Liver (tissue), 9 donors: ENCODE results near the gene DISP3. TPM values are rescaled to one million over a fixed set of nuclear protein-coding genes. Genes with fewer than 3 reads are reported as not detected.

Source experiments
- DNase-seq: peaks from one replicate; pipeline ENCODE4 v3.0.0-alpha.2; 2017; ENCODE audit warnings: low spot score
- H3K27ac ChIP-seq, 2 donors: one replicate each; pipeline ENCODE4 v1.7.0; 2013; ENCODE audit warnings: inconsistent platforms in 2 of 2, low read length in 2 of 2, control low read depth in 1 of 2, low read depth in 1 of 2, mild to moderate bottlenecking in 1 of 2
- H3K27me3 ChIP-seq, 4 donors: one replicate each; pipeline versions ENCODE4 v1.6.1 to v1.7.0; 2013; ENCODE audit warnings: low read length in 3 of 4, inconsistent platforms in 1 of 4, mild to moderate bottlenecking in 1 of 4, moderate library complexity in 1 of 4; ENCODE audit not compliant: control insufficient read depth in 4 of 4, insufficient read depth in 4 of 4
- H3K36me3 ChIP-seq, 4 donors: one replicate each; pipeline versions ENCODE4 v1.6.1 to v1.7.0; 2013; ENCODE audit warnings: low read length in 3 of 4, mild to moderate bottlenecking in 3 of 4, low read depth in 1 of 4, moderate library complexity in 1 of 4; ENCODE audit not compliant: control insufficient read depth in 4 of 4, insufficient read depth in 3 of 4
- H3K4me1 ChIP-seq, 4 donors: one replicate each; pipeline versions ENCODE4 v1.6.1 to v1.7.0; 2013; ENCODE audit warnings: low read length in 3 of 4, mild to moderate bottlenecking in 3 of 4, moderate library complexity in 1 of 4; ENCODE audit not compliant: control insufficient read depth in 4 of 4, insufficient read depth in 4 of 4
- H3K4me3 ChIP-seq, 3 donors: one replicate each; pipeline versions ENCODE4 v1.6.1 to v1.7.0; 2013; ENCODE audit warnings: low read length in 3 of 3, control low read depth in 1 of 3, low read depth in 1 of 3, mild to moderate bottlenecking in 1 of 3
- H3K9ac ChIP-seq, 2 donors: one replicate each; pipeline ENCODE4 v1.7.0; 2013; ENCODE audit warnings: low read length in 2 of 2, mild to moderate bottlenecking in 2 of 2, moderate library complexity in 2 of 2, control low read depth in 1 of 2, low read depth in 1 of 2
- H3K9me3 ChIP-seq, 4 donors: one replicate each; pipeline versions ENCODE4 v1.6.1 to v1.7.0; 2013; ENCODE audit warnings: low read length in 3 of 4; ENCODE audit not compliant: control insufficient read depth in 4 of 4
- EGR1 ChIP-seq, 2 donors: IDR thresholded peaks; 2 replicates each; pipeline ENCODE4 v1.6.1; 2016 to 2018; ENCODE audit warnings: antibody characterized with exemption in 2 of 2, low read depth in 2 of 2
- FOXA1 ChIP-seq: IDR thresholded peaks from 2 replicates; pipeline ENCODE4 v1.6.1; 2016; ENCODE audit warnings: antibody characterized with exemption
- FOXA2 ChIP-seq: IDR thresholded peaks from 2 replicates; pipeline ENCODE4 v1.6.1; 2016; ENCODE audit warnings: antibody characterized with exemption
- GABPA ChIP-seq, 2 donors: IDR thresholded peaks in 1 of 2; conservative IDR thresholded peaks in 1 of 2; 2 replicates each; pipeline ENCODE4 v1.6.1; 2016; ENCODE audit warnings: antibody characterized with exemption in 2 of 2, mild to moderate bottlenecking in 1 of 2, moderate library complexity in 1 of 2
- HNF4A ChIP-seq, 2 donors: conservative IDR thresholded peaks; 2 replicates each; pipeline ENCODE4 v1.6.1; 2016; ENCODE audit warnings: antibody characterized with exemption in 2 of 2, mild to moderate bottlenecking in 2 of 2
- HNF4G ChIP-seq: IDR thresholded peaks from 2 replicates; pipeline ENCODE4 v1.6.1; 2016; ENCODE audit warnings: antibody characterized with exemption
- NR2F2 ChIP-seq: IDR thresholded peaks from 2 replicates; pipeline ENCODE4 v1.6.1; 2016; ENCODE audit warnings: antibody characterized with exemption
- RAD21 ChIP-seq, 2 donors: IDR thresholded peaks; 2 replicates each; pipeline ENCODE4 v1.6.1; 2016; ENCODE audit warnings: antibody characterized with exemption in 2 of 2, mild to moderate bottlenecking in 2 of 2
- SP1 ChIP-seq: IDR thresholded peaks from 2 replicates; pipeline ENCODE4 v1.6.1; 2018; ENCODE audit warnings: antibody characterized with exemption, mild to moderate bottlenecking
- TAF1 ChIP-seq: conservative IDR thresholded peaks from 2 replicates; pipeline ENCODE4 v1.6.1; 2016; ENCODE audit warnings: antibody characterized with exemption, mild to moderate bottlenecking
- YY1 ChIP-seq: IDR thresholded peaks from 2 replicates; pipeline ENCODE4 v1.6.1; 2016; ENCODE audit warnings: antibody characterized with exemption, mild to moderate bottlenecking
- WGBS: extraction: QIAGEN DNeasy Blood & Tissue Kit; methylation state at CpG from one replicate; pipeline ENCODE4 v1.1.7; 2013; 5-methylcytosine and 5-hydroxymethylcytosine counted together
- polyA plus RNA-seq, 2 donors: library from polyadenylated mRNA; stranded (reverse) in 1 of 2; unstranded in 1 of 2; fragments of 200-250 nt in 1 of 2; fragments of >200 nt in 1 of 2; fragmentation: Nextera tagmentation in 1 of 2; extraction: Ambion mirVana in 1 of 2; gene quantifications; one replicate each; pipeline versions ENCODE4 v1.2.1 to v1.2.3, GENCODE V29; 2013 to 2015
- total RNA-seq, 2 donors: library from RNA; depleted of rRNA; stranded (reverse); fragments of >200 nt; gene quantifications; one replicate each; pipeline ENCODE4 v1.2.3, GENCODE V29; 2014
- TF ChIP-seq, protein P1 (sequence below): IDR thresholded peaks from 2 replicates; pipeline ENCODE4 v1.6.1; 2016; ENCODE audit warnings: antibody characterized with exemption
- TF ChIP-seq, protein P2 (sequence below): IDR thresholded peaks from 2 replicates; pipeline ENCODE4 v1.6.1; 2016; ENCODE audit warnings: antibody characterized with exemption, mild to moderate bottlenecking
- TF ChIP-seq, protein P3 (sequence below): fragments of 150-350 bp; IDR thresholded peaks from 2 replicates; pipeline ENCODE4 v1.5.1; 2017; ENCODE audit warnings: improper control_type of control experiment, low read depth, low read length; ENCODE audit not compliant: missing input control
- TF ChIP-seq, protein P4 (sequence below): IDR thresholded peaks from 2 replicates; pipeline ENCODE4 v1.6.1; 2016; ENCODE audit warnings: antibody characterized with exemption
- donor health status: healthy.
- donor health status: healthy.
- donor health status: healthy.
- donor health status: healthy.
- donor health status: healthy.

Gene DISP3
- total and polyA plus RNA-seq, 4 donors = 0.02 to 0.08 TPM; not detected in 2

DNA sequence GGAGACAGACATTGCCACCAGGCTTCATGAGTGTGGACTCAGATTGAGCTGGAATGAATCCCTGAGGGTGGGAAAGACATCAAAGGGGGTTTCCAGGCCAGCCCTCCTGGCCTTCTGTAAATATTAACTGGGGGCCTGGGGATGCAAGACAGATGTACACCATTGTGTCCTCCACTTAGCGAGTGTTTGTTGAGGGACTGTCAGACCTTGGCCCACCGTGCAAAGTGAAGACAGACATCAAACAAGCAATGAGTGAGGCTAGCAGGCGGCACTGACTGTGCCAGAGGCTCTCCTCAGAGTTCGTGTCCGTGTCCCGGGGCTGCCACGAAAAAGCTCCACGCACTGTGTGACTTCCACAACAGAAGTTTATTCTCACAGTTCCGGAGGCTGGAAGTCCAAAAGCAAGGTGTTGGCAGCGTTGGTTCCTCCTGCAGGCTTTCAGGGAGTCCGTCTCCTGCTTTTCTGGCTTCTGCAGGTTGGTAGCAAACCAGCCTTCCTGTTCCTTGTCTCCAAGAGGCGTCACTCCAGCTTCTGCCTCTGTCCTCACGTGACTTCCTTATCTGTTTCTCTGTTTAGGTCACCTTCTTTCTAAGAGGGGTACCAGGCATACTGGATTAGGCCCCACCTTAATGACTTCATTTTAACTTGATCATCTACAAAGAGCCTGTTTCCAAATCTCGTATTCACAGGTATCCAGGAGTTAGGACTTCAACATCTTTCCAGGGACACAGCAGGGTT lies 59.1 kb downstream of the DISP3 start:
- WGBS = 79% methylated on average over 14 of the region's 14 CpGs
- H3K36me3 ChIP-seq = no peaks in the 10 kb centered on the region
- no peaks in the 10 kb centered on the region for H3K4me1 ChIP-seq
- no peak overlapping the region for H3K4me3 ChIP-seq
- H3K9ac ChIP-seq = no peak overlapping the region
- no peaks in the 10 kb centered on the region for H3K9me3 ChIP-seq
- DNase-seq = no peak
- H3K27me3 ChIP-seq = peaks cover 0 to 5% (median 0%) of the 10 kb centered on the region in 4 donors
- no peak overlapping the region for H3K27ac ChIP-seq
- no peak for TF ChIP-seq FOXA2
- TF ChIP-seq HNF4G = no peak
- TF ChIP-seq, protein P1, sequence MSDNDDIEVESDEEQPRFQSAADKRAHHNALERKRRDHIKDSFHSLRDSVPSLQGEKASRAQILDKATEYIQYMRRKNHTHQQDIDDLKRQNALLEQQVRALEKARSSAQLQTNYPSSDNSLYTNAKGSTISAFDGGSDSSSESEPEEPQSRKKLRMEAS = no peak
- TF ChIP-seq GABPA (IDR thresholded peaks at IDR 0.05 in 1 of 2, conservative IDR thresholded peaks at IDR 0.05 in 1 of 2) = no peak
- TF ChIP-seq, protein P2, sequence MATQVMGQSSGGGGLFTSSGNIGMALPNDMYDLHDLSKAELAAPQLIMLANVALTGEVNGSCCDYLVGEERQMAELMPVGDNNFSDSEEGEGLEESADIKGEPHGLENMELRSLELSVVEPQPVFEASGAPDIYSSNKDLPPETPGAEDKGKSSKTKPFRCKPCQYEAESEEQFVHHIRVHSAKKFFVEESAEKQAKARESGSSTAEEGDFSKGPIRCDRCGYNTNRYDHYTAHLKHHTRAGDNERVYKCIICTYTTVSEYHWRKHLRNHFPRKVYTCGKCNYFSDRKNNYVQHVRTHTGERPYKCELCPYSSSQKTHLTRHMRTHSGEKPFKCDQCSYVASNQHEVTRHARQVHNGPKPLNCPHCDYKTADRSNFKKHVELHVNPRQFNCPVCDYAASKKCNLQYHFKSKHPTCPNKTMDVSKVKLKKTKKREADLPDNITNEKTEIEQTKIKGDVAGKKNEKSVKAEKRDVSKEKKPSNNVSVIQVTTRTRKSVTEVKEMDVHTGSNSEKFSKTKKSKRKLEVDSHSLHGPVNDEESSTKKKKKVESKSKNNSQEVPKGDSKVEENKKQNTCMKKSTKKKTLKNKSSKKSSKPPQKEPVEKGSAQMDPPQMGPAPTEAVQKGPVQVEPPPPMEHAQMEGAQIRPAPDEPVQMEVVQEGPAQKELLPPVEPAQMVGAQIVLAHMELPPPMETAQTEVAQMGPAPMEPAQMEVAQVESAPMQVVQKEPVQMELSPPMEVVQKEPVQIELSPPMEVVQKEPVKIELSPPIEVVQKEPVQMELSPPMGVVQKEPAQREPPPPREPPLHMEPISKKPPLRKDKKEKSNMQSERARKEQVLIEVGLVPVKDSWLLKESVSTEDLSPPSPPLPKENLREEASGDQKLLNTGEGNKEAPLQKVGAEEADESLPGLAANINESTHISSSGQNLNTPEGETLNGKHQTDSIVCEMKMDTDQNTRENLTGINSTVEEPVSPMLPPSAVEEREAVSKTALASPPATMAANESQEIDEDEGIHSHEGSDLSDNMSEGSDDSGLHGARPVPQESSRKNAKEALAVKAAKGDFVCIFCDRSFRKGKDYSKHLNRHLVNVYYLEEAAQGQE = no peak
- no peak for TF ChIP-seq NR2F2
- TF ChIP-seq YY1 = no peak
- TF ChIP-seq FOXA1 = no peak
- no peak for TF ChIP-seq TAF1
- no peak for TF ChIP-seq RAD21 (IDR thresholded peaks at IDR 0.05)
- no peak for TF ChIP-seq EGR1 (IDR thresholded peaks at IDR 0.05; ENCODE audit: low read depth in 2 of 2)
- TF ChIP-seq HNF4A (conservative IDR thresholded peaks at IDR 0.05) = no peak

DNA sequence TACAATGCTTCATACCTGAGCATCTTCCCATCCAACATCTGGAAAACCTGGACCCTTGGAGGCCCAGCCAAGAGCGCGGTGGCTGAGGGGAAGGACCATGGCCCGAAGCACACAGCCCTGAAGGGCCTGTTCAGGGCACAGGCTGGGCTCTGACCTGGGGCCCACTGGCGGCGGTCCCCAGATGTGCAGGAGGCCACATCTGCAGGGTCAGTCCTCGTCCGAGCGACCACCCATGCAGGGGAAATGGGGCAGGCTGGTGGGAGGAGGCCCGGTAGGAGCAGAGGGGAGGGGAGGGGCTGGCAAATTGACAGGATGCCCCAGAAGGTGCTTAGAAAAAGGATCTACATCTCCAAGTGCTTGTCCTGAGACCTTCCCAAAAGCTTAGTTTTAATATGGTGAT lies 59.9 kb downstream of the DISP3 start:
- no peak overlapping the region for H3K9ac ChIP-seq
- WGBS = 82% methylated on average over 9 of the region's 9 CpGs

More for the DNA sequence above, 59.9 kb downstream of the DISP3 start:
- H3K4me3 ChIP-seq = no peak overlapping the region
- no peaks in the 10 kb centered on the region for H3K9me3 ChIP-seq
- no peaks in the 10 kb centered on the region for H3K36me3 ChIP-seq
- peaks cover 0 to 5% (median 0%) of the 10 kb centered on the region in 4 donors for H3K27me3 ChIP-seq
- no peak overlapping the region for H3K27ac ChIP-seq
- TF ChIP-seq, protein P2 = no peak
- TF ChIP-seq, protein P3, sequence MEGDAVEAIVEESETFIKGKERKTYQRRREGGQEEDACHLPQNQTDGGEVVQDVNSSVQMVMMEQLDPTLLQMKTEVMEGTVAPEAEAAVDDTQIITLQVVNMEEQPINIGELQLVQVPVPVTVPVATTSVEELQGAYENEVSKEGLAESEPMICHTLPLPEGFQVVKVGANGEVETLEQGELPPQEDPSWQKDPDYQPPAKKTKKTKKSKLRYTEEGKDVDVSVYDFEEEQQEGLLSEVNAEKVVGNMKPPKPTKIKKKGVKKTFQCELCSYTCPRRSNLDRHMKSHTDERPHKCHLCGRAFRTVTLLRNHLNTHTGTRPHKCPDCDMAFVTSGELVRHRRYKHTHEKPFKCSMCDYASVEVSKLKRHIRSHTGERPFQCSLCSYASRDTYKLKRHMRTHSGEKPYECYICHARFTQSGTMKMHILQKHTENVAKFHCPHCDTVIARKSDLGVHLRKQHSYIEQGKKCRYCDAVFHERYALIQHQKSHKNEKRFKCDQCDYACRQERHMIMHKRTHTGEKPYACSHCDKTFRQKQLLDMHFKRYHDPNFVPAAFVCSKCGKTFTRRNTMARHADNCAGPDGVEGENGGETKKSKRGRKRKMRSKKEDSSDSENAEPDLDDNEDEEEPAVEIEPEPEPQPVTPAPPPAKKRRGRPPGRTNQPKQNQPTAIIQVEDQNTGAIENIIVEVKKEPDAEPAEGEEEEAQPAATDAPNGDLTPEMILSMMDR = no peak
- TF ChIP-seq HNF4G (no peak), FOXA2 (no peak), SP1 (no peak), TAF1 (no peak), GABPA (IDR thresholded peaks at IDR 0.05 in 1 of 2, conservative IDR thresholded peaks at IDR 0.05 in 1 of 2) (no peak)
- TF ChIP-seq, protein P4, sequence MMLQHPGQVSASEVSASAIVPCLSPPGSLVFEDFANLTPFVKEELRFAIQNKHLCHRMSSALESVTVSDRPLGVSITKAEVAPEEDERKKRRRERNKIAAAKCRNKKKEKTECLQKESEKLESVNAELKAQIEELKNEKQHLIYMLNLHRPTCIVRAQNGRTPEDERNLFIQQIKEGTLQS = no peak
- no peaks in the 10 kb centered on the region for H3K4me1 ChIP-seq
- no peak for DNase-seq
